RWPE2 (cell line): ENCODE data around the gene ANO2.
"Not testable (repeated sequence)": the region's sequence is repeated elsewhere in the genome, so short reads cannot be mapped to it uniquely, and the experiment has no call there.

Experiments
- ATAC-seq: fragments of 200-7000 bp; cut with Tn5 transposase; 3 replicates; pipeline ENCODE4 v1.9.1; 2021; ENCODE audit warnings: low read depth
- DNase-seq: peaks from one replicate; pipeline ENCODE4 v3.0.0-alpha.2; 2020; ENCODE audit warnings: low spot score
- H3K27ac ChIP-seq: fragments of 450-650 bp; 2 replicates; pipeline ENCODE4 v1.5.1; 2017; ENCODE audit warnings: mild to moderate bottlenecking; ENCODE audit not compliant: poor library complexity, severe bottlenecking
- H3K27me3 ChIP-seq: fragments of 250-450 bp; sonication (Bioruptor Pico); 2 replicates; pipeline ENCODE4 v1.5.1; 2021; ENCODE audit warnings: mild to moderate bottlenecking, moderate library complexity; ENCODE audit not compliant: insufficient read depth, poor library complexity, severe bottlenecking
- H3K36me3 ChIP-seq: fragments of 250-450 bp; sonication (Bioruptor Pico); 2 replicates; pipeline ENCODE4 v1.5.1; 2020; ENCODE audit warnings: low read depth, mild to moderate bottlenecking, moderate library complexity
- H3K4me1 ChIP-seq: fragments of 250-450 bp; sonication (Bioruptor Pico); 2 replicates; pipeline ENCODE4 v1.5.1; 2021; ENCODE audit warnings: mild to moderate bottlenecking, moderate library complexity; ENCODE audit not compliant: insufficient read depth, poor library complexity, severe bottlenecking
- H3K4me3 ChIP-seq: fragments of 250-450 bp; sonication (Bioruptor Pico); 2 replicates; pipeline ENCODE4 v1.5.1; 2021; ENCODE audit warnings: mild to moderate bottlenecking, moderate library complexity; ENCODE audit not compliant: severe bottlenecking
- H3K9me3 ChIP-seq: fragments of 250-450 bp; sonication (Bioruptor Pico); 2 replicates; pipeline ENCODE4 v1.5.1; 2021; ENCODE audit warnings: mild to moderate bottlenecking, moderate library complexity; ENCODE audit not compliant: severe bottlenecking
- TF ChIP-seq, protein P1 (sequence below): fragments of 450-650 bp; IDR thresholded peaks from one replicate; pipeline ENCODE4 v1.5.1; 2017; ENCODE audit warnings: mild to moderate bottlenecking, moderate library complexity; ENCODE audit not compliant: poor library complexity, severe bottlenecking

Gene ANO2

DNA sequence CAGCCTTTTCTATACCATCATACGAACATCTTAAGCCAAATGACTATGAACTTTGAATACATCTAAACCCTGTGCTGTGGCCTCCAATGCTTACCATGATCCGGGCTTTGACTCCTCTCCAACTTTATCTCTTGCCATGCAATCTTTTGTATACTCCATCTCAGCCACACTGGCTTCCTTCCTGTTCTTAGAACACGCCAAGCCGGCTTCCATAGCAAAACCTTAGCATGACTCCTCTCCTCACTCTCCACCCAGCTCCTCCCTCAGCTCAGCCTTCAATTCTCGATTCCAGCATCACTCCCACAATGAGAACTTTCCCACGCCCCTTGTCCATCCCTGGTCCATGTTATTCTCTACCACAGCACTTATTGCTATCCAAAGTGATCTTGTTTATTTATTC is 284.8 kb downstream of the ANO2 start:
- H3K9me3 ChIP-seq, result peaks cover 1% of the 10 kb centered on the region
- no peak overlapping the region for H3K27ac ChIP-seq
- DNase-seq (no peak), ATAC-seq (no peak)
- no peaks in the 10 kb centered on the region for H3K27me3 ChIP-seq
- H3K4me1 ChIP-seq, result no peaks in the 10 kb centered on the region
- no peaks in the 10 kb centered on the region for H3K36me3 ChIP-seq
- H3K4me3 ChIP-seq, result no peak overlapping the region
- TF ChIP-seq, protein P1, sequence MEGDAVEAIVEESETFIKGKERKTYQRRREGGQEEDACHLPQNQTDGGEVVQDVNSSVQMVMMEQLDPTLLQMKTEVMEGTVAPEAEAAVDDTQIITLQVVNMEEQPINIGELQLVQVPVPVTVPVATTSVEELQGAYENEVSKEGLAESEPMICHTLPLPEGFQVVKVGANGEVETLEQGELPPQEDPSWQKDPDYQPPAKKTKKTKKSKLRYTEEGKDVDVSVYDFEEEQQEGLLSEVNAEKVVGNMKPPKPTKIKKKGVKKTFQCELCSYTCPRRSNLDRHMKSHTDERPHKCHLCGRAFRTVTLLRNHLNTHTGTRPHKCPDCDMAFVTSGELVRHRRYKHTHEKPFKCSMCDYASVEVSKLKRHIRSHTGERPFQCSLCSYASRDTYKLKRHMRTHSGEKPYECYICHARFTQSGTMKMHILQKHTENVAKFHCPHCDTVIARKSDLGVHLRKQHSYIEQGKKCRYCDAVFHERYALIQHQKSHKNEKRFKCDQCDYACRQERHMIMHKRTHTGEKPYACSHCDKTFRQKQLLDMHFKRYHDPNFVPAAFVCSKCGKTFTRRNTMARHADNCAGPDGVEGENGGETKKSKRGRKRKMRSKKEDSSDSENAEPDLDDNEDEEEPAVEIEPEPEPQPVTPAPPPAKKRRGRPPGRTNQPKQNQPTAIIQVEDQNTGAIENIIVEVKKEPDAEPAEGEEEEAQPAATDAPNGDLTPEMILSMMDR, result no peak

GRCh38 chr12:5658339-5658941 is 286.6 kb downstream of the ANO2 start:
- not testable (repeated sequence) for H3K27ac ChIP-seq, ATAC-seq, H3K9me3 ChIP-seq, H3K4me1 ChIP-seq, H3K36me3 ChIP-seq, H3K4me3 ChIP-seq, H3K27me3 ChIP-seq, DNase-seq

- DNase-seq (no peak), ATAC-seq (no peak)
- TF ChIP-seq, protein P1, result no peak
- no peak overlapping the region for H3K4me3 ChIP-seq
- H3K27me3 ChIP-seq, result no peaks in the 10 kb centered on the region
- H3K9me3 ChIP-seq, result peaks cover 1% of the 10 kb centered on the region
- H3K27ac ChIP-seq, result no peak overlapping the region
- no peaks in the 10 kb centered on the region for H3K36me3 ChIP-seq
- H3K4me1 ChIP-seq, result no peaks in the 10 kb centered on the region
These were observed 288.2 kb downstream of the ANO2 start for GRCh38 chr12:5656836-5657235.

DNA sequence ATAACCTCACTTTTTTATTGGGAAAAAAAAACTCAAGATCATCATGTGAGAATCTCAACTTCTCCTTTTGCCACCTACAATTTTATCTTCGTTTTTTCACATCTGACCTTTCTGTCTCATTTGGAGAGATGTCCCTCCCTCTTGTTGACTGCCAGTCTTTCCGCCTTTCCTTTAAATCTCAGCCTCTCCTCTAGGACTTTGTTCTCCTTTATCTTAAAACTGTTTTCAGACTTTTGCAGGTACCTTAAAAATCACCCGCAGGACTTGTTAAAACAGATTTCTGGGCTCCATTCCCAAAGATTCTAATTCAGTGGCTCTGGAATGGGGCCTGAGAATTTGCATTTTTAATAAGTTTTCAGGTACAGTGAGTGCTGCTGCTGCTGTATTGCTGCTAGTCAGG is 289.9 kb downstream of the ANO2 start:
- Histone ChIP-seq H3K36me3 (no peaks in the 10 kb centered on the region), H3K27ac (no peak overlapping the region), H3K4me3 (no peak overlapping the region), H3K27me3 (no peaks in the 10 kb centered on the region), H3K9me3 (peaks cover 1% of the 10 kb centered on the region), H3K4me1 (no peaks in the 10 kb centered on the region)
- ATAC-seq, result no peak
- TF ChIP-seq, protein P1, result no peak
- no peak for DNase-seq

GRCh38 chr12:5654019-5654418 is 291.0 kb downstream of the ANO2 start:
- H3K4me1 ChIP-seq, result no peaks in the 10 kb centered on the region
- TF ChIP-seq, protein P1, result no peak
- ATAC-seq (no peak), DNase-seq (no peak)
- no peak overlapping the region for H3K27ac ChIP-seq
- H3K9me3 ChIP-seq, result no peaks in the 10 kb centered on the region
- H3K27me3 ChIP-seq, result peaks cover 3% of the 10 kb centered on the region
- H3K36me3 ChIP-seq, result no peaks in the 10 kb centered on the region
- H3K4me3 ChIP-seq, result no peak overlapping the region
